ENCODE measurements around the gene CLDN11.

CLDN11 gene

DNA sequence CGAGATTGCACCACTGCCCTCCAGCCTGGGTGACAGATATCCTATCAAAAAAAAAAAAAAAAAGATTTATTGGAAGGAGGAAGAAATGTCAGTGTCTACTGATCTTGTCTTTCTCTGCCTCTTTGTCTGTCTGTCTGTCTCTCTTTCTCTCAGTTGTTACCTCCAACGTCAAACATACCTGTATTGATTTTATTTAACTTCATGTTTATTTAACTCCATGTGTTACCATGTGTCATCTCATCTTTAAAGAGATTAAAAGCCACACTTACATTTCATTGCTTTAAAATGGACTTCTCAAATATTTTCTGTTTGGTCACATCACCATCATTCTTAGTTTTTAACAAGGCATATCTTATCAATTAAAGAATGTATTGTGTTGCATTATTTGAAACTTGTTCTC lies 9.4 kb downstream of the CLDN11 start:
- DNase-seq: no peak

DNA sequence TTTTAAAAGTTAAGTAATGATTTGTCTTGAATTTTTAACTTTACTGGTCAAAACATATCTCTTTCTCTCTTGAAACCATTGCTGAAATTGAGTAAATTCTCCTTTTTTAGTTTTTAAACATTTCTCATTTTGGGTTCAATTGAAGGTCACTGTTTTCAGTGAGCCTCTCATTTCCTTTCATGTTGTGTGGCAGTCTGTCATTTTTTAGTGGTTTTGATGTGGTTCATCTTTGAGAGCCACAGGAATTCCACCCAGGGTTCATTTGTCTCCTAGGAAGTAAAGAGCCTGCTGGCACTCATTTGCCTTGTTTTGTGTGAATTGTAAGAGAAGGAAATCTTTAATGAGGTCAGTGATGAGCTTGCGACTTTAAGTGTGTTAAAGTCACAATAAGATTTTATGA lies 10.4 kb downstream of the CLDN11 start:
- DNase-seq: no peak

DNA sequence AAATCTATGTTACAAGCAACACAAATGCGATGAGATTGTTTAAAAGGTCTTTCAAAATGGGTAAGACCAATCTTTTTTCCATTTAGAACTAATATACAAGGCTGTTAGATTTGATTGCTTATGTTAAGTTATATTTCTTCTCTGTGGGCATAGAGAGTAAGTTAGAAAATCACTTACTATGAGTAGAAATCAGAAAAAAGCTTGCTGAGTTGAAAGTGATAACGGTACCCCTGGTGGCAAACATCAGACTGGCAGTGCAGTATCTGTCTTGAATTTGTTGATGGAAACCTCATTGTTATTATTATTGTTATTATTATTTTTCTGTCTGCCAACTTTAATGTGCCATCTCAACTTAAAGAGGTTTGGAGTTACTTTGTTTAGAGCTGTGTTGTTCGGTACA lies 12.4 kb downstream of the CLDN11 start:
- DNase-seq: no peak

DNA sequence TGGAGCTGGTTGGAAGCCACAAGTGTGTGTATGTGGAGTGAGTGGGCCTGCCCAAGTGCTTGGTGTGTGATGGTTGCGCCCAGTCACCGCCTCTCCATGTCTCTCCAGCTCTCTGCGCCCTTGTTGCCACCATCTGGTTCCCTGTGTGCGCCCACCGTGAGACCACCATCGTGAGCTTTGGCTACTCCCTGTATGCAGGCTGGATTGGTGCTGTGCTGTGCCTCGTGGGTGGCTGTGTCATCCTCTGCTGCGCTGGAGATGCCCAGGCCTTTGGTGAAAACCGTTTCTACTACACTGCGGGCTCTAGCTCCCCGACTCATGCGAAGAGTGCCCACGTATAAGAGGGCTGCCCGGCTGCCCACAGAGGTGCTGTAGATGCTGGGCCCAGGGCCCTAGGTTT lies 13.7 kb downstream of the CLDN11 start:
- no peak for DNase-seq

DNA sequence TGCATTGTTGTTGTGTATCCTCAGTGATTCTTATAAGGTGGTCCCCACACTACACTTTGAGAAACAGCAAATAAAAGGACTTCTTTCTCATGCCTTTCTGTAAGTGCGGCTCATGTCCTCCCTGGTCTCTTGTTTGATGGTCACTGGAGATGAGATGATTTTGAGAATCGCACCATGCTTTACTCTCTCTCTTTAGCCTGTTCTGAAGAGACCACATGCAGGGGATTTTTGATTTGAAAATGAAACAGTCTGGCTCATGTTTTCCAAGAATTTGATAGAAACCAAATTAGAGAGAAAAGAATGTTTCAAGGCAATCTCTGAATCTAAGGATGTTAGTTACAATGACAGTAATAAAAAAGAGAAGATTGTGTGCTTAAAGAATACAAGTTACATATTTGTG lies 18.0 kb downstream of the CLDN11 start:
- no peak for DNase-seq

DNA sequence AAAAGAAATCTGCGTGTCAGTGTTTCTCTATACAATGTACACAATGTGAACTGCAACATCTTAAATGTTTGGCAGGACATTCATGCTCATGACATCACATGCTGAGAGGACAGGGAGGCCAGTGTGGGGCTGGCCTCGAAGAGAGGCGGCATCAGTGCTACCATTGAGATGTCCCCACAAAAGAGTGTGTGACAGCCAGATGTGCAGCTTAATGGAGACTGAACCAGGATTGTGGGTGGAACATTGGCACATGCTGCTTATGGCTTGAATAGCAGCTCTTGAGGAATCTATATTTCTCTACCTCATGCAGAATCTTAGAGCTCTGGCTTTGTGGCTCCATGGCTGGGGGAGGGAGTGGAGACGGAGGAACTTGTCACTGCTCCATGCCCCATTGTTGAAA lies 18.5 kb downstream of the CLDN11 start:
- DNase-seq: no peak

DNA sequence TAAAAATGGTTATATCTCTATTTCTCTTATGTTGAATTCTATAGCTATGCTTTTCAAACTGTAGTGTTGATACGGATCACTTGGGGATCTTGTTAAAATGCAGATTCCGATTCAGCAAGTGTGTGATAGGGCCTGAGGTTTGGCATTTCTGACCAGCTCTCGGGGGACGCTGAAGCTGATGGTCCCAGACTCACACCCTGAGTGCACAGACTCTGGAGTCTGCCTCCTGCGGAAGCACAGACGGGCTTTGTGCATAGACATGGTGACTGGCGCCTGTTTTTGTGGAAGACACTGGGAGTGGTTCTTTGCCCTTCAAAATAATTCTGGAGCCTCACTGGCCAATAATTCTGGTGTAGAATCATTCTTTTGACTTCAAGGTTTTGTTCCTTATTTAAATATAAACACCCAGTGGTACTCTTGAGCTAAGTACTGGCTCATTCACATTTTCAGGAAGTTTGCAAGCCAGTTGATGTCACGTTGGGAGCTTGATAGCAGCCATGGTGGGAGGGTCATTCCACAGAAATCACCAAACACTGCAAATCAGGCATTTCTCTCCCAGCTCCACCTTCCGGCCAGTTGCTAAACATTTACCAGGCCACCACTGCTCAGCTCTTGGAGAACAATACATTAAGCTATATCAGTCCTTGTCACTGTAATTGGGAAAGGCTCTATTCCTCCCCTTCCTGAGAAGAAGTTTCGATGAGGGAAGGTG lies 19.2 kb downstream of the CLDN11 start:
- DNase-seq: no peak

DNA sequence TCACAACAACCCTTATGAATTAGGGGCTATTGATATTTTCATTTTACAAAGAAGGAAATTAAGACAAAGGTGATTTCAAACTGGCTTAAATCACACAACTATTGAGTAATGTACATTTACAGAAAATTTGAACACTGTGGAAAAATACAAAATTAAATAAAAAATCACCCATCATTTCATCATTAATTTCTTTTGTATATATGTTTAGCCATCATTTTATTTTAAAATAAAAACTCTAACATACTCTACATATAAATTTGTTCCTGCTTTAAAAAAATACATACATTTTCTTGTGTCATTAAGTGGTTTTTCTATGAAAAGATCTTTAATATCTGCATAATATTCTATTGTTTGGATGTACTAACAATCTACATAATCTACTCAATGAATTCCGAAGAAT lies 20.2 kb downstream of the CLDN11 start:
- DNase-seq: no peak

DNA sequence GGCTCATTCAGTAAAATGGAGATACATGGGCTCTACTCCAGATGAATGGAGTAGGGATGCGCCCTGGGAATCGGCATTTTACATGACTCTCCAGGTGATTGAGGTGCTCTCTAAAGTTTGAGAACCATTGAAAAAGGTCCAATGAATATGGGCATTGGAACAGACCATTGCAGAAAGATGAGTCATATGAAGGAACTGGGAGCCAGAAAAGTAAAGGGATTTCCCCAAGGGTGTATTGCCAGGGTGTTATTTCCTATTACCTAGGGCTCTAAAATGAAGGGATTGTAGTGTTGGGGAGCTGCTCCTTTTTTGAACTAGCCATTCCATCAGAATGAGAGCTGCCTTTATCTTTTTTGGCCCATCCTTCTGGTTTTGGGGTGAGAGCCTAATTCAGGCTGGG lies 21.7 kb downstream of the CLDN11 start:
- no peak for DNase-seq

DNA sequence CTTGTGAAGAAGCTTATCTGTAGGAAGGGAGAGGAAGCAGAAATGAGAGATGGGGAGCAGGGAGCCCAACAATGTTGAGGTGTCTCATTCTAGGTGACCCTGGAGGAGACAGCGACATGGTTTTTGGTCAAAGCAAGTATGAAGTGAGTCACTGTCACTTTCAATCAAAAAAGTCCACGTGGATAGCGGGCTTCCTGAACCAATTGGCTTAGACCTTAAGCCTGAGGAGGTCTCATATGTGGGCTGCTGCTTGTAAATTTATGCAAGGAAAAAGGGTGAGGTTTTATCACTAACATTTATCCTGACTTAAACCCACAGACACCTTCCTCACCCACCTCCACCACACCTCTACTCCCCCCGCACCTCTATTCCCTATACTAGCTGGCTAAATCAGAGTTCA lies 22.7 kb downstream of the CLDN11 start:
- DNase-seq: no peak

DNA sequence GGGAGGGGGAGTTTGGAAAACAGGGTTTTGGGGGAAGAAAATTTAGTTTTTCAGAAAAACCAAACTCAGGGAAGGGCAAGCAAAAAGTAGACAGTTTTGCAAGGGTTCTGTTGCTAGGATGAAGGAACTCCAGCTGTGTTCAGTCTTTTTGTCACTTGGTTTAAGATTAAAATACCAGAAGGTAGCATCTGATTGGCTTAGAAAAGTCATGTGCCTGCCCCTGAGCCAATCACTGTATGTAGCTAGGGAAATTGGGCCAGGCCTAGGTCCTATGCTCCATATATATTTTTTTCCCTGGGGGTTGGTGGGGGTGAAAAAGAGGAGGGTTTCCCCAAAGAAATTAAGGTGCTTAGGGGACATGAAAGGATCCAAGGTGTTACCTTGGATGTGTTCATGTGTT lies 24.3 kb downstream of the CLDN11 start:
- DNase-seq: no peak

DNA sequence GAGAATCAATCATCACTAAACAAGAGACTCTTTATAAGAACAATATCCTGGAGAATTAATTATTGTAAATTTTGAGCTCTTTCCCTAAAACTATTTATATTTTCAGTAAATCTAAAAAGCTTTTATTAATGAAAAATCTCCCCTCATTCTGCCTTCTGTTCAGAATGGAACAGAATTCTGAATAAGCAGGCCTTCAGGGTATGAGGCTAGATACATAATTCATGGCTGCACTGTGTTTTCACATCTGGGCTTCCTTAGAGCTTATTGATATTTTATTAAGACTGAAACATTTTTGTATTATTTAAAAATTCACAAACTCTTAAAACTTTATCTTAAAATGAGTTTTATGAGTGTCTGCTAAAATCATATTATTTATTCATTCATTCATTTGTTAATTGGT lies 24.8 kb downstream of the CLDN11 start:
- DNase-seq: no peak

DNA sequence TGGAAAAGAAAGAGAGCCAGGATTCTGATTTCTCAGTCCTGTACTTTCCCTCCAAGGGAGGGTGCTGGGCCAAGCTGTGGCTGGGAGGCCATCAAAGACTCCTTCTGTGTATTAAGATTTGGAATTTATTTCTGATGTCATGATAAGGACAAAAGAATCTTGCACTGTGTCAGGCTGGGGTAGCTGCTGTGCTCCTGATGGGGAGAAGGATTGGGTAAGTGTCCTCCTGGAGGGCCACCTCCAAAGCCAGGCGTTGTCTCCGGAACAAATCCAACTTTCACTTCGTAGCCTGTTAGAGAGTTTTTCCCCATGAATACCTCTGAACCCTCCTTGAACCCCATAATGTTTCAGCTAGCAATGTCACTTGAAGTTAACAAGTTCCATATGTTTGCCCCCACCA lies 29.9 kb downstream of the CLDN11 start:
- no peak for DNase-seq

DNA sequence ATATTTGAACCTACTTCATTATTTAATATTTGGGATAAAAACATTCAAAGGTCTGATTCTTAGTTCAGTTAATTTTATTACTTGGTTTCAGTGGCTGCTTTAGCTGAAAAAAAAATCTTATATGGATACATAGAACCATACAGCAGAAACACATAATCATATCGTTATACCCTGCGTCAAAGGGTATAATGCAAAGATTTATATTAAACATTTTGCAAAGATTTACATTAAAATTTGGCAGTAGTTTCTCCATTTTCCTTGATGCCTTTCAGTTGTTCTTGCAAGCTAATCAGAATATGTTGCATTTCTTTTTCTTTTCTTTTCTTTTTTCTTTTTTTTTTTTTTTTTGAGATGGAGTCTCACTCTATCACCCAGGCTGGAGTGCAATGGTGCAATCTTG lies 31.4 kb downstream of the CLDN11 start:
- DNase-seq: no peak

DNA sequence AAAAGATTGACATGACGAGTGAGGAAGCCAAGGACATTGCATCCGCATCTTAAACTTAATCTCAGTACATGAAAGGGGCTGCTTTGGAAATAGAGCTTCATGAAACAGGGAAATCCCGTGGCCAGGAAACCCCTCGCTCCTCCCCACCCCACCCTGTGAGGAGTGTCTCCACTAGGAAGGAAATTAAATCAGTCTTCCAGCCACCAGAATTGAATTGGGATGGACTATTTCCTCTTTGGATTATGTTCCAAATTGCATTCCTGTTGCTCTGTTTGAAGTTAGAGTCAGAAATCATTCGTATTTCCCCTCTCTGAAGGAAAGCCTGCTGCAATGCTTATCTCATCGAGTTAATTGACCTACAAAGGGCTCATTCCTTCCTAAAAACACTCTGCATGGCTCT lies 35.8 kb downstream of the CLDN11 start:
- DNase-seq: no peak

DNA sequence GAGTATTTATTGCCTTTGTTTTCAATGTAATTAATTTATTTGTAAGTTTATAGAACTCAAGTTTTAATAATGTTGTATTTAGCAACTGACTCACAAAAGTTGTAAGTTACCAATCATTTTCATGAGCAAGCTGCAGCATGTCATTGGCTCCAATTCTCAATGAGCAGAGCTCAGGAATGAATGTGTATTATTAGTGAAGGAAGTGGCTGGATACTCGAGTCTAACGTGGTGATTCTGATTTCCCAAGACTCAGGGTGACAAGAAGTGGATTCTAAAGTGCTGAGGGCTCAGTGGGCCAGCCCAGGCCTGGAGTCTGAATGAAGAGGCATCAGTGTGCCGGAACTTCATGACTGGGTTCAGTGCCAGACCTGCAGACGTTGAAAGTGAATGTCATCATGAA lies 39.6 kb downstream of the CLDN11 start:
- no peak for DNase-seq

DNA sequence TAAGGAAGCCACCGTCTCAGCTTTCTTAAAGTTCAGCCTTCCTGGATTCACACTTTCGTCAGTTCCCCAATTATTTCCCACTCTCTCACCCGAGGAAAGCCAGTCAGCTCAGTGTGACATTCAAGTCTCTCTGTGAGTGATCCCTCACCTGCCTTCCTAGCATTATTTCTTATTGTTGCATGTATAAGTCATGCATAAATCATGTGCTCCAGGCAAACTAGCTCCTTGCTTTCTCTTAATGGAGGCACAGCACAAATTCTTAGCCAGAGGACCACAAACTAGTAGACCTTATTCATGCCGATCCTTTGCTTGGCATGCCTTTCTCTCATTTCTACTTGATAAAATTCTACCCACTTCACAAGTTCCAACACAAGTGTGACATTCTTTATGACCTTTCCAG lies 44.3 kb downstream of the CLDN11 start:
- DNase-seq: no peak

DNA sequence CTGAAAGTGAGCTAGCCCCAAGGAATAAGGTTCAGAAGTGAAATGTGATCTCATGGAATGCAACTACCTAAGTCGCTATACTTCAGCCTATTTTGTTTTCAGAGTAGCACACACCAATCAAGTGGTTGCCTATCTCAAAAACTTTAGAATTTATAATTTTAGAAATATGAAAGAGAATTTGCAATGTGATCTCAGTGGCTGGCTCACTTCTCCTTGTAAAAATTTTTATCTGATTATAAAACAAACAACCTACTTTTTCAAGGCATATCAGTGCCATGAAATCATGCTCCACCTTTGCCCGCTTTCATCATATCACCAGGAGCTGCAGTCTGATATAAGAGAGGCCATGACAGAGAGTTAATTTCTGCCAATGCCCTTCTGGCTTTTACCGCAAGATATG lies 47.3 kb downstream of the CLDN11 start:
- DNase-seq: no peak

DNA sequence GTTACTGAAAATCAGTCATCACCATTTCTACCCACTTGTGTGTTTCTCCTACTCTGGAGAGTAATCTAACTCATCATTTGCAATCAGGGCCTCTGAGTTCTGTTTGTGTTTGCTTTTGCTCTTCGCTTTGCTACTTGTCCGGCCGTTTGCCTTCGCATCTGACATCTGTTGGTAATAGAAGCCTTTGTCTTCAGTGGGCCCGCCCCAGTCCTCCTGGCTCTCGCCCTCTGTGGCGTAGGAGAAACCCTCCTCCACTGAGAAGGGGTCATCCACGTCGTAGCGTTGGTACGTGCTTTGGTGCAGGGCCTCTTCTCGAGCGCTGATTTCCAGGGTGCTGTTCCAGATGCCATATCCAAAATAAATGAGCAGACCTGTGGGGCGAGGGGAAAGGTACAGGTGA lies 48.3 kb downstream of the CLDN11 start:
- DNase-seq: no peak

DNA sequence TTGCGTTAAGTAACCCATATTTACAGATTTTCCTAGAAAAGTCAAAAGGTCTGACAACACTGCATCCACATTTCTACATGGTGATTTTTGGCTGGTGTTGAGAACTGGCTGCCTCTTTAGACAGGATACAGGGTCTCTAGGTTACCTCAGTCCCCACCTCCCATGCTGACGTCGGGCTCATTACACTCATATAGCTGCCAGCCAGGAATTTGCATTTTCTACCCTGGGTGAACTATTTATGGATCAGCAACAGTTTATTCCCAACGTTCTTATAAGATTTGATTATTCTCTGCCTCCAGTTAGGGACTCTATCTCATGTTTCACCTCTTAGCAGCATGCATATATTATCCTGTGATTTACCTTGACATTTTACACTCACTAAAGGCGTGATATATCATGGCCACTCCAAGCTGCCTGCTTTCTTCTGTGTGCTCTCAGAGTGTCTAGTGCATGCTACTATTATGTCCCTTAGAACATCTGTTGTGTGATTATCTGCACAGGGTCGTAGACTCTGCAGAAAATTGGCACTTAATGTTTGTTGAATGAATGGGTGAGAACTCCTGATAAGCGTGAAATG lies 49.0 kb downstream of the CLDN11 start:
- DNase-seq: no peak

DNA sequence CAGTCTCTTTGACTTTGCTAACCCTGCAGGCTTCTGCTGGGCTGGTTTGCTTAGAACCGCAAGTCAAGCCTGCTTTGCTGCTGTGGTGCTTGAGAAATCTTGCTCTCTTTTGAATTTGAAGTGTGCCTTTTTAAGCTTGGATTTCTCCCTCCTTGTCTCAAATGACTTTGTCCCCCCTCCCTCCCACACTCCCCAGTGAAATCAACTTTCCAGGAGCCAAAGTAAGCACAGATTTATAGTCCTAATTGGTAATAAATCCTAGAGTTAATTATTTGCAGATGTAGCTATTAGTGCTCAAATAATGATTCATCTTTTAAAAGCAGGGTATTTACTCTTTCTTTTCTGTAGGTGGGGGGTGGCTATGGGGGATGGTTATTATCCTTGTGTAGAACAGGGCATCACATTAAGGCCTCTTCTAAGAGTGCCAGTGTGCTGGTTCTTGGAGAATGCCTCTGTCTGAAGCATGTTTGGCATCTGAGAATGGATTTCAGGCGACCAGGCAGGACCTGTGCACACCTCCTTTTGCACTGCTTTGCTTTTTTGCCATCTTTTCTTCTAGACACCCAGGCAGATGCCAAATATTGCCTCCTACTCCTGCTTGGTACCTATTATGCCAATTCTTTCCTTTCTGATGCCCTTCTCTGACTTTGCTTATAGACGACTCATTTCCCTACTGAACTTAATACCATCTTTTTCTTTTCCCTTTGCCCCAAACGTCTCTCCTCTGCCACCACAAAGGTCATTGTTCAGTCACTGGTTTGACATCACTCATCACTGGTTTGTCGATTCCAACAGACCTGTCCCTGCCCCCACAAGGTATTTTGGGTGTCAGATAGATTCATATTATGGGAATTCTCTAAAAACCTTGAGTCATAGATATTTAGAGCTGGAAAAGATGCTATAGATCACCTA lies 50.7 kb downstream of the CLDN11 start:
- DNase-seq: no peak

DNA sequence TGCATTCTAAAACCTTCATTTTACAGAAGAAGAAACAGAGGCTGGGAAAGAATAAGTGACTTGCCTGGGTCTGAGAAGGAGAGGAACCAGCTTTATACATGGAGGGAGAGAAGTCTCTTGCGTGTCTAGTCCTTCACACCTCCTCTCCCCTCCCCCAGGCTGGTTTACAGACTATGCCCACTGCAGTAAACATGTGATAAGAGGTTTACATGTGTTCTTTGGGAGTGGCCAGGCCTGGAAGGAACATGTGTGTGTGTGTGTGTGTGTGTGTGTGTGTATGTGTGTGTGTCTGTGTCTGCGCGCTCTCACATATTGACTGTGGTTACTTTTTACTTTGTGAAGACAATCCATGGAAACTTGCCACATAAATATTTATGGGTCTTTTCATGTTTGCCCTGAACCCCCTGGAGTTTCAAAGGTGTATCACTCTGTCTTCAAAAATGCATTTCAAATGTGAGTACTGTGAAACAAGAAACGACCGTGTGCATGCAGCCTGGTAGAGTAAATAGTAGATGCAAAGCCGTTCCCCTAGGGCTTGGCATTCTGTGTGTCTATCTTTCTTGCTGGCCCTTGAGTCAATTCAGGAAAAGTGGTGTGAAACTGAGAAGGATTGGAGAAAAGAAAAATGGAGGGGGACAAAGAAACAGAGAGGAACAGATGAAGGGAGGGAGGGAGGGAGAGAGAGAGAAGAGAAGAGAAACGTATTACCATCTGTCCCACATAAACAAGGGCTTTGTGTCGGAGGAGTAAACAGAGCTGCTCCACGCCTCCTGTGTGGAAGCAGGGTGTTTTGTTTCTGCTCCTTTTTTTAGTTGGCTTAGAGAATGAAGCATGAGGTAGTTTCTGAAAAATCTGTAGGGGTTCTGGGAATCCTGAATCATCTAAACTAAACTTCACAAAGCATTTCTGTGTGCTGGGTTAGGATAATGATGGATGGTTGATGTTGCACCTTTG lies 51.7 kb downstream of the CLDN11 start:
- DNase-seq: no peak

DNA sequence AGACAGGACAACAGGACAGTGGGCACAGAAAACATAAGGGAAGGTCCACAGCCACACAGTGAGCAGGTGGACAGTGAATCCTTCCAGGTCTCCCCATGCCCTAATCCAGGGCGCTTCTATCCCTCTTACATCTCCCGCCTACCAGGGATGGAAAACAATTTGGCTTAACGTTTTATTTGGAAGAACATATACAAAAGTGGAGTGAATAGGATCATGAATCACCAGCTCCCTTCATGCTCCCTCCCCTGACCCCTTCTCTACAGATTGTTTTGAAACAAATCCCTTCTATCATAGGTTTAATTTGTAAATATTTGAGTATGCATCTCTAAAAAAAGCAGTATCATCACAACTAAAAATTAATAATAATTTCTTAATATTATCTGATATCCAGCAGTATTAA lies 52.5 kb downstream of the CLDN11 start:
- DNase-seq: no peak
